CD4-positive, alpha-beta T cell treated with Interleukin-17A for 1 hour (primary cell): Measurements from ENCODE around the gene PAK1.

Source experiments
- DNase-seq: peaks from one replicate; pipeline ENCODE4 v3.0.0-alpha.2; 2020

Gene PAK1

DNA sequence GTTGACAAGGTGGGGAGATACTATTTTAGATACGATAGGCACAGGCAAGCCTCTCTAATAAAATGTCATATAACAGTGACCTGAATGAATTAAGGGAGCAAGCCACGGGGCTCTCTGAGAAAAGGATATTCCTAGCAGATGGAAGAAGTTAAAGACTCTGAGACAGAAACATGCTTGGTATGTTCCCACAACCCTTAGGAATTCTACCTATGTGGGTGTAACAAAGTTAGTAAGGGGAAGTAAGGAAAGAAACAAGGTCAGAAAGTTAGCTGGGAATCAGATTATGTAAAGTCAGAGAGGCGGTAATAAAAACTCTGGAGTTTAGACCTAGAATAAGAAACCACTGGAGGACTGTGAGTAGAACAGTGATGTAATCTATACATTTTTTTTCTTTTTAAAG is 112.7 kb downstream of the PAK1 start:
- no peak for DNase-seq

DNA sequence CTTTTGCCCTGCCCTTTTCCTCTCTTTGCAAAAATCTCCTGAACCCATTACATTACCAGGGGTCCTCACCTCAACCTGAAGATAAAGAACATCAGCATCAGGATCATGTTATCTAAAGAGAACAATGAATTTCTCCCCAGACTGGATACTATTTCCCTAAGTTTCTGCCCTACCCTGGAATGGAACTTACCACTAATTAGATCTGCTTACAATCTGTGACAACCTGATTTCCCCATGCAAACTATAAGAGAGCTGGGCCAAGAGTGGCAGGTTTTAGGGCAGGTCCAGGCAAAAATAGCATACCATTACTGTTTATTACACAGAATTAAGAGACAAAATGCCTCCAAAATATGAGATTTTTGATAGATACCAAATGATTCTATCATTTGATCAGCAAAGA is 114.4 kb downstream of the PAK1 start:
- DNase-seq: no peak

DNA sequence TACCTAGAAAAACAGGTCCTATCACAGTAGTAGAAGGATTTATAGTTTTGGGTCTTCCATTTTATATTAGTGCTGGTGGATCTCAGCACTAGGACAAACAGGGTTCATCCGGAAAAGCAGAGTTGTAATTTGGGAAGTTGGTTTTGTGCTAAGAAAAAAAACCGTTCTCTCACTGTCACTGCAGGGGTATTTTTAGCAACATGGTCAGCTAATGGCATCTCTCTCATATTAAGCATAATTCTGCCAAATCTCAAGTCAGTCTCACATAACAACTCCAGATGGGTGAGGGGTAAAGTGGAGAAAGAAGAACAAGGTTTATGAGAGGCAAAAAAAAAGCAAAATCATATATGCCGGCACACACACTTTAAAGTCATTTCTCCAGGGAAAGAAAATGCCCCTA is 120.8 kb downstream of the PAK1 start:
- no peak for DNase-seq

DNA sequence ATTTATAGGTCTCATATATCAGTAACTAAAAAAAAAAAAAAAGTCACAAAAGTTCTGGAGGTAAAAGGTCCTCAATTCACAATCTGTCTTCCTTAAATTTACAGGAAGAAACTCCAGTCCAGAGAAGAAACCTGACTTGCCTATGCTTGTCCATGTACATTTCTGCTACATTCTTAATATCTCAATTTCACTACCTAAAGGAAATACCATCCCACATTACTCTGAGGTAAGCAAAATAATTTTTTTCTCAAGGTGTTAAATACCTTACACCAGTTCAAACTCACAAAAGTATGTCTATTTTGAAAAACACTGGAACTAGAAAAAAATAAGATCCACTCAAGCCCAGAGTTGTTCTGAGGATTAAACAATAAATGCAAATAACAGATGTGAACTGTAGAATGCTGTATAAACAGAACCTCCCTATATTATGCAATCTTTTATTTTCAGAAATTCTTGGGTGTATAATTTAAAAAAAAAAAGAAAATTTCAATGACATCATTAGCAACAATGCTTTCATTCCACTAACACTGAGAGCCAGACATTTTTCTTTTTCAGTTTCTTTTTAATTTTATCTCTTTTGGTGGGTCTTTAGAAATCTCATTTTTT is 122.5 kb downstream of the PAK1 start:
- DNase-seq: no peak

DNA sequence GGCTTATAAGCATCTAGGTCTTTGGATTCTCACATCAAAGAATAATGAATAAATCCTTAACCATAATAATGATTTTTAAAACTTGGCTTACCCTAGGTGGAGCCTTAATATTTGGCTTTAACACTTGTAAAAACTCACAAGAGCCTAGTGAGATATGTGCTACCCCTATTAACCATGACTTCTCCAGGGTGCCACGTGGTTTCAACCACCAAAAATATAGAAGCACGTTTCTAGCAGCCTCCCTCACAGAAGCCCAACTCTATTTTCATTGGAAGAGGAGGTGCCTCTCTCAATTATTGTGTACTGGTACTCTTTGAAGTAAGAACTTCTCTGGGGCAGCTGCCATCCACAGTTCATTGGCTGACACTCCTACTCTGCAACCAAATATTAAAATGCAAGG is 125.9 kb downstream of the PAK1 start:
- DNase-seq: no peak

DNA sequence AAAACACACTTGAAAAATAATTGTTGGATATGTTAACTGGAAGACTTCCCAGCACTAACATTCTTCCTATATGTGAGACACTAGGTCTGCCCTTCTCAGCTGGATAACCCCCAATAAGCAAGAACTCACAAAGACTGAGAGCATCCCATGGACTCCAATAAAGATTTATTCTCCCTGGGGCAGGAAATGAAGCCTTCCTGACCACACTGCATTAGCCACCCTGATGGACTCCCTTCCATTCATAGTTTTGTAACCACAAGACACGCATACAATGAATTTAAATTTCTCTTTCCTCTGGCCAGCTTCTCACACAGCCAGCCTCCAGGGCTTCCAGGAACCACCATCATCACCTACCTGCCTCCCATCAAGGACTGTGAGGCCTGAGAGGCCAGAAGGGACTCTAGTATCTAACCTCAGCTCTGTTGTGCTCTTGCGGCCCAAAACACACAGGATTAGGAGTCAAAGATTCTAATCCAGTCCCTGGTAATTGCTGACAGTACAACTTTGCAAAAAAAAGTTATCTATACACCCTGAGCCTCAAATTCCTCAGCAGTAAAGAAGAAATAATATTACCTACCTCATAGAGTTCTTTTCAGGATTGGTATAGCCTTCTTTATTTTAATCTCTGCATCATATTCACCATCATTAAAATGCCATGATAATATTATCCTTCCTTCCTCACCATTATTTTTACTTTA is 126.8 kb downstream of the PAK1 start:
- no peak for DNase-seq

DNA sequence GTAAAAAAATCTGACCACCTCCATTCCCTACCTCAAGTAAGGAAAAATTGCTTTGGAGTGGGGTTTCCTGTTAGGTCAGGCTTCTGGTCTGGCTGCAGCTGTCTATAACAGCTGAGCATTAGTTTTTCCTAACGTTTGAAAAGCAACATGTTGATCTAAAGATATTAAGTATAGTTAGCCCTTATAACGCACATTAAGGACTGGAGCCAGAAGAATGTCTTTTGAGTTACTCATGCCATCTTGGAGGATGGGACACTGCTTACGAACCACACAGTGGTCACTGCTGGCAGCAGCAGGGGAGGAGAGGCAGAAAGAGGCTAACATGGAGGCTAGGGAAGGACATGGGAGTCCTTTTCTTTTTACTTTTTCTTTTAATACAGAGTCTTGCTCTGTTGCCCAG is 128.3 kb downstream of the PAK1 start:
- DNase-seq: no peak

DNA sequence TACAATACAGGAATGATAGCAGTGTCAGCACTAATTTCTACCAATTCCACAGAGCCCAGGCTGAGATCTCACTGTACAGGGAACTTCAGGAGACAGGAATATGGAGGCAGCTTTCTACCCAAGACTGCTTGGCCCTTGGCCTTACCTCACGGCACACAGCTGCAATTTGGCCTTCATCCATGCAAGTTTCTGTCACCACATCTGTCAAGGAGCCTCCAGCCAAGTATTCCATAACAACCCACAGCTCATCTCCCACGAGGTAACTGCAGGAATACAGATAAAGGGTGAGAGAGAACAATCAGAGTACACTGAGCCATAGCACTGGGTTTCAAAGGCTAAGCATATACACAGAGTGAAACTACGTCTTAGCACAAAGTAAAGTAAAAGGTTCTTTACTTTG is 133.4 kb downstream of the PAK1 start:
- DNase-seq: no peak

DNA sequence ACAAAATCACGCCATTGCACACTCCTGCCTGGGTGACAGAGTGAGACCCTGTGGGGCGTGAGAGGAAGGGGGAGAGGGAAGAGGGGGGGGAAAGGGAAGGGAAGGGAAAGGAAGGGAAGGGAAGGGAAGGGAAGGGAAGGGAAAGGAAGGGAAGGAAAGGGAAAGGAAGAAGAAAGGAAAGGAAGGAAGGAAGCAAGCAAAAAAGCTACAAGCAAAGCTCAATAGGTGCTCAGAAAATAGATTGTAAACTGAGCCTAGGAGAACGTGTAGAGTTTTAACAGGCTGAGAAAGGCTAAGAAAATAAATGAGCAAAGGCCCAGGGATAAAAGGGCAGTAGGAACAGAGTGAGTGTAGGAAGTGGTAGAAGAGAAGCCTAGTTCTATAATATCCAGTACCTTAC is 141.6 kb downstream of the PAK1 start:
- DNase-seq: no peak

DNA sequence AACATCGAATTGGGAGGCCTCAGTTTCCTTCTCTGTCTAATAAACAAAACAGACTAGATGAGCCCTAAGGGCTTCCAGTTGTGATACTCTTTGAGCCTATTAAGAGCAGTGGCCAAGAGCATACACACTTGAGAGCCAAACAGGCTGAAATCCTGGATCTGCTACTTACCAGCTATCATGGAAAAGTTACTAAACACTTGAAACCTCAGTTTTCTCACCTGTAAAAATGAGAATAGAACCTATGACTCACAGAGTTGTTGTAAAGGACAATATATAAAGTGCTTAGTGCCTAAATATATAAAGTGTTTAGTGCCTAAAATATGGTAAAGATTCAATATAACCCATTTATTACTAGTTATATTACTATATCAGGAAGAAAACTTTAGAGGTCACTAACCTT is 148.7 kb downstream of the PAK1 start:
- DNase-seq: no peak

DNA sequence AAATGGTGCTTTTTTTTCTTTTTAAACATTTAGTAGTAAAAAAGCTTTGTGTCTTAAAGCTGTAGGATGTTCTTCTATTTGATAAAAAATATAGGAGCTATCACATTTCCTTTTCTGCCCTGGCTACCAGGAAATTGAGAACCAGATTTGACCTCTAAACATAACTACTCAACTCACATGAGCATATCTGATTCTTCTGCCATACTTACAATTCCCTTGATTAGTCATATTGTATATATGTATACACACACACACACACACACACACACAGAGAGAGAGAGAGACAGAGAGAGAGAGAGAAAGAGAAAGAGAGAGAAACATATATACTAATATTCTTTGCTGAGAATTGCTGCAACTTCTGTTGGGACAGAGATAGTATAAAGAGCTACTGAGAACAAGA is 149.4 kb downstream of the PAK1 start:
- DNase-seq: no peak

DNA sequence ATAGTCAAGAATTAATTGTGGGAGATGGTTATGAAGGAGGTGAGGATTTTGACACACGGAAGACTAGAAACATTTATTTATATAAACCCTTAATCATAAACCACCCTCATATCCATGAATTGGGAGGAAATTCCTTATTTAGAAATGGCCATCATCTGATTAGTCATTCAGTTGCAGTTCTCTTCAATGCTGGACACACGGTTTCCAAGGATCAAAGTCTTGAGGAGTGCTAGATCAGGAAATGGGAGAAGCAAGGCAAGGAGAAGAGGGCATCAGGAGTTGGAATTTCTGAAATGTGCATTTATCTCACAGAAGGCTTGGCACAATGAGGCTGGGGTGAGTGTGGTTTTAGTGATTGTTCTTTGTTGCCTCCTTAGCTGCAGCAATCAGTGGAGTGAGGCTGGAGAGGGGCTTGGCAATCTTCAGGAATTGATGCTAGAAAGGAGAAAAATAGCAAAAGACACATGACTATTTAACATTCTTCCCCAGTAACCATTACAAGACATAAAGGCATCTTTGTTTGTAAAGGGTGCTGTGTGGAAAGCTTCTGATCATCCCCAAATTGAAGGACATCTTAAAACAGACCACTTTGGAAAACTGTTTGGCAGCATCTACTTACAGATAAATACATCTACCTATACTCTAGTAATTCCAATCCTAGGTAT is 150.8 kb downstream of the PAK1 start:
- no peak for DNase-seq

DNA sequence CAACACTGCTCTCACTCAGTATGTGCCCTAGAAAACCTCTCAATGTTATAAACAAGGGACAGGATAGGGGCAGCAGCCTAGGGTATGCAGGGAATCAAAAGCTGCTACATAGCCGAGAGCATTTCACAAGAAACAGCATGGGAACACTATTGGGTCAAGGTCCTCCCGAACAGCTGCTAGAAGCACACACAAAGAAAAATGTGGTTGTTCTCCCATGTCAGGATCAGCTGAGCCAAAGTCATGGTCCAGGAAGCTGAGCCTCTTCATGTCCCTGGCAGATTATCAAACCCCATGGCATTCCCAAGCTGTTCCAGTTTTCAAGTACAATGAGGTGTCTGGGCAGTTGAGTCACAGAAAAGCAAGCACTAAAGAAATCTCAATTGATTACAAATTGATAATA is 151.4 kb downstream of the PAK1 start:
- no peak for DNase-seq

DNA sequence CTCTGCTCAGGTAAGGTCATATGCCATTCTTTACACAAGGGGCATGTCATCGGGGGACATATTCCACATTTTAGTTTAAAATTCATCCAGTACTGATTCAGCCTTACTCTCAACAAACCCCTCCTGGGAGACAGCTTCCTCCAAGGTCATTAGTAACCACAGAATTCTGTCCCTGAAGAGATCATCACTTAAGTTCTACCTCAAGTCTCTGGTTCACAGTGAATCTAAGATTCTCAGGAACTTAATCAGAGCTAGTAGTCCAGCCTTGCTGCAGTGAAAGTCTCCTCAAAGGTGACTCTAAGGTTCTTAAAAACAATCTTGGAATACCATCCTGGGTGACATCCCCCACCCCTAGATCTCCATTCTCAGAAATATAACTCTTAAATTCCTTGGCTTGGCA is 153.5 kb downstream of the PAK1 start:
- DNase-seq: no peak

DNA sequence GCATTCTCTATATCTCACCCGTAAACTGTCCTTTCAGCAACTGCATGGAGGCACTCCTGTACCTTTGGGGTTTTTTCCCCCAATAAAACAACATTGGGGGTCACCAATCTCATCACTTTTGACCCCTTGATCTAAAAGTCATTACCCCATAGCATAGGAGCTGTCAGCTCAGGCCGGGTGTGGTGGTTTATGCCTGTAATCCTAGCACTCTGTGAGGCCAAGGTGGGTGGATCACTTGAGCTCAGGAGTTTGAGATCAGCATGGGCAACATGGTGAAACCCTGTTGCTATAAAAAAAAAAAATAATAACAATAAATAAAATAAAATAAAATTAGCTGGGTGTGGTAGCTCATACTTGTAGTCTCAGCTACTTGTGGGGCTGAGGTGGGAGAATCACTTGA is 155.3 kb downstream of the PAK1 start:
- no peak for DNase-seq

DNA sequence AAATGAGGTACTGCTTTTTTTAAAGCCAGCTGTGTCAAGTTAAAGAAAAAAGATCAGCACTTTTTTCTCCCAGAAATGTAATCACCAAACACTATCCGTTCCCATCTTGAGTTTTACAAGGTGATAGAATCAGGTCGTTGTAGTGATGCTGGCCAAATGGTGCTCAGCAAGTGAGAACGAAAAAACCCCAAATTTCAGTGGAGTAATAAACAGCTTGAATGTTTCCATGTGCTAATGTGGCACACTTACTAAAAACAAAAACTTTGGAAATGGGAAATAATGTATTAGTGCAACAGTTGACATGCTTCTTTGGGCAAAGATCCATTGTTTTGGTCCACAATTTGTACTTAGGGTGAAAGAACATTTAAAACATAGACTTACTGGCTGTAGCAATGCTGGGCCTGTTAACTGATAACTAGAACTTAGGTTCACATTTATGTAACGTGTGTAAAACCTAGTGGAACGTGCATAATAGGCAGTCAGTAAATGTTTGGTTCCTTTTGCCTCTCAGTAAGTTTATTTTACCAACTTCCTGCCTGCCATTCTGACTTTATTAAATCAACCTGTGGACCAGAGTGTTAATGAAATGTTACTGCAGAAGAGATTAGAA is 157.1 kb downstream of the PAK1 start:
- DNase-seq: no peak

DNA sequence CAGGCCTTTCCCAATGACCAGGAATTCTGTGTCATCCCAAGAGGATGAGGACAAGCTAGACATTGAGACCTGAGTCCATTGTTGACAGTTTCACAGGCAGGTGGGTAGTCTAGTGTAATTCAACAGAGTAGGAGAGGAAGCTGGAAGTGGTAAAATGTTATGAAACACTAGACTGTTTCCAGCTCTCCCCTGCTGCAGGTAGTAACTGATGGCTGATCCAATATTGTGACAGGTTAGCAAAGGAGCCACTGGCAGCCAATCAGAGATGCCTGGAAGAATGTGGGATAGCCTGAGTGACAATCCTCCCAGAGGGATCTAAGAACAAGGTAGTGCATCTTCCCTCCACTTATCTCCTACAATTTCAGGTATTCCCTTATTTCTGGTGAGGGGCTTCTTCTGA is 161.8 kb downstream of the PAK1 start:
- DNase-seq: no peak

DNA sequence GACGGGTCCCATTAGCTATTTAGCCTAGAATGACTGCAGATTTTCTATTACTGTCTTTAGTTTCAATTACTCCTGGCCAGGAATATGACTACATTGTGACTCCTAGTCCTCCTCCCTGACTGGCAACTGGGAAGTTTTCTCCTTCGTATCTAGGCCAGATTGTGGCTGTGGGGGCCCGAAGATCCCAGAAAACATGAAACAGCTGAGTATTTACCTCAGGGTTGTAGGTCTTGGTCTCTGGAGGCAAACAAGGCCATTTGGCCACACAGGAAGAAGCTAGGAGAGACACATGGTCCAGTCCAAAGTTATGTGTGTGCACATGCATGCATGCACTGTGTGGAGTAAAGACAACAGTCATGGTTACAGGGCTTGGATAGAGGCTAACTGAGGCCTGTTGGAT is 162.2 kb downstream of the PAK1 start:
- no peak for DNase-seq

DNA sequence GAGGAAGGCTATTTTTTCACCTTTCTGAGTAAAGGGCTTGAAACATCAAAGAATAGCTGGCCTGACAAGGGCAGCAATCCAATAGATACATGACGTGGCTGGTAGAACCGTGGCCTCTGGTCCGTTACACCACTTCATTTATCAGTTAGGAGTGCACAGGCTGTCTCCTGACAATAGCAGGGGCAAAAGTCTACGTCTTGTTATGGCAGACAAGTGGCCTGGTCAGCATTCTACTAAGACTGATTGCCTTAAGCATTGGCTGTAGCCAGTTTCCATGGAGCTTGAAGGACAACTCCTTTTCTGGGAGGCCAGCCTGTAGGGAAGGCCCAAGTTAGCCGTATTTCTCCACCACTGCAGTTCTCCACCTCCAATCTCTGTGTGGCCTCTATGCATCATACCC is 163.2 kb downstream of the PAK1 start:
- DNase-seq: no peak

DNA sequence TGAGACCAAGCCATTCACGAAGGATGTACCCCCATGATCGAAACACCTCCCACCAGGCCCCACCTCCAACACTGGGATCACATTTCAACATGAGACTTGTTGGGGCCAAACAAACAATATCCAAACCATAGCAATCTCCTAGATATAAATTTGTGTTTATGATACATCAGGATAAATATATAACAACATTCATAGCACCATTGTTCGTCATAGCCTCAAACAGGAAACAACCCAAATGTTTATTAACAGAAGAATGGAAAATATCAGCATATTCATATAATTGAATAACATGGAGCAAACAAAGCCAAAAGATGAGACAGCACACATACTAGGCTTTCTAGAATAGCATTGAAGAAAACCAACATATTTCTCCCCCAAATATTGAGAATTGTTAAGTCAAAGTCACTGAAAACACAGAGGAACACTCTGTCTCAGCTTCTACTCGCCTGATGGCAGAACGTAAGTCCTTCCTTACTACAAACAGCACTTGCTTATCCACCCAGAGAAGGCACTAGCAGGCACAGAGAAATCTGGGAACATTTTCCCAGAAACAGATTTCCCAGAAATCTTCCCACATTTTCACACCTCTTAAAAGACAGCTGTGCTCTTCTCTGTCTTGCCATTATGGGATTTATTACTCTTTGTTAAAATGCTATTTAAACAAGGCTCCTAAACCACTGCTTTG is 164.4 kb downstream of the PAK1 start:
- DNase-seq: no peak

DNA sequence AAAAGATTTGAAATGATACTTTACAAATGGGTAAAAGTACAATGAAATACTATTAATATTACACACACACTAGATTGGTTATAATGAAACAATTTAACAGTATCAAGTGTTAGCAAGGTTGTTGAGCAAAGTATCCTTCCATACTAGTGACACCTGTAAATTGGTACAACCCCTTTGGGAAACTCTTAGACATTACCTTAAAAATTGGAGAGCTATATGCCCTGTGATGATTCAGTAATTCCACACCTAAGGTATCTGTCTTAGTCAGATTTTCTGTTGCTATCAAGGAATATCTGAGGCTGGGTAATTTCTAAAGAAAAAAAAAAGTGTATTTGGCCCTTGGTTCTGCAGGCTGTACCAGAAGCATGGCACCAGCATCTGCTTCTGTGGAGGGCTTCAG is 165.1 kb downstream of the PAK1 start:
- DNase-seq: no peak

DNA sequence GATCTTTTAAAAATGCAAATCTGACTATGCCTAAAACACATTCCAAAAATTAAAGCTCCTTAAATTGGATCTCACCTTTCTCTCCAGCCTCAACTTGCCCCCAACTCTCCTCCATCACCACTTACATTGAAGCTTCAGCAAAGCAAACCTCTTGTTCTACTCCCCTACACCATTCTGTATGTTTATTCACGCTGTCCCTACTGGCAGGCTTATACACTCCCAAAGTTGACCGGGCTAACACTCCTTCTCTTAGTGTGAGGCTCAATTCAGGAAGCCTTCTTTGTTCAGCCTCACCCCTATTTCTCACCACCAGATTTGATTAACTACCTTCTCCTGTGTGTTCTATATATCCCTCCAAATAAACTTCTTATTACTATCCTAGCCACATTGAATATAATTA is 170.6 kb downstream of the PAK1 start:
- DNase-seq: no peak

DNA sequence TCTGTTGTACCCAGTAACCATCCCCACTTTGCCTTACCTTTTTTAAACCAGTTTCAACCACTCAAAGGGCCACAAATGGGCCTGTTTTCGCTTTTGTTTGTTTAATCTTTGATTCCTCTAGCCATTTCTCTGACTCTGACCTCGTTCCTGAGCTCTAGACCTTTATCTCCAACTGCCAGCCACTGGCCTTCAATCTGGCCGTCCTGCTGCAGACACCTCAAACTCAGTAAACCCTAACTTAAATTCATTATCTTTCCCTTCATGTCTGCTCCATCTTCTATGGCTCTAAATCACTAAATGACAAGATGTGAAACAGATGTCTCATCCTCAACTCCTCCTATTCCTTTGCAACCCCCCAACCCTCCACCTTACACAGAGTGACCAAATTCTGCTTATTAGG is 171.1 kb downstream of the PAK1 start:
- DNase-seq: no peak

DNA sequence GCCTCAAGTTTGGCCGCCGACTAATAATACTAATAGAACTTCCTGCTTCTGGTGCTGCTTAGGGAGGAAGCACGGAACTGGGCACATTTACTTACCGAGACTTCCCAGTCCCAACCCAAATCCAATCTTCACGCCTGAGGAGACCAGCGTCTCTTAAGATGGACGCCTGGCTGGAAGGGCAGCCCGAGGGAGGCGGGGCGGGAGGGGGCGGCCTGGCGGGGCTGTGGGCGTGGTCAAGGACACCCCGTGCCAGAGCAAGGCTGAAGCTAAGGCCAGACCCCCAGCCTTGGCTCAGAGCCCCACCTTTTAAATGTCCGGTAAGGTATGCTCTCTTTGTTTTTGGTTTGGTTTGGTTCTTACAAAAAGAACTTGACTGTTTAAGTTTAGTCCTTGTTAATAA is 172.4 kb downstream of the PAK1 start, which contains the start of gene GDPD4:
Gene GDPD4 (minus strand): TSS at position 177 of the 400 bp plus-strand sequence. CDS start 16,549 bp downstream, outside the sequence.
- DNase-seq: no peak
